Hepatocyte (in vitro differentiated cells): ENCODE results near the gene IGFL2. TPM values are rescaled to one million over a fixed set of nuclear protein-coding genes. Genes with fewer than 3 reads are reported as not detected.
"Not testable (repeated sequence)": the region's sequence is repeated elsewhere in the genome, so short reads cannot be mapped to it uniquely, and the experiment has no call there.

Source experiments
- DNase-seq: peaks from one replicate; pipeline ENCODE4 v3.0.0-alpha.2; 2016; ENCODE audit warnings: low spot score
- H2AFZ ChIP-seq: fragments of 200-600 bp; sonication (generic); 2 replicates; pipeline ENCODE4 v1.6.0; 2016; ENCODE audit warnings: antibody characterized with exemption, mild to moderate bottlenecking
- H3K27ac ChIP-seq: fragments of 200-600 bp; sonication (generic); 2 replicates; pipeline ENCODE4 v1.5.1; 2016; ENCODE audit warnings: mild to moderate bottlenecking
- H3K27me3 ChIP-seq: fragments of 200-600 bp; sonication (generic); 2 replicates; pipeline ENCODE4 v1.6.1; 2016
- H3K36me3 ChIP-seq: fragments of 200-600 bp; sonication (generic); replicated peaks from 2 replicates; pipeline ENCODE4 v1.5.1; 2016; ENCODE audit warnings: low read depth; ENCODE audit not compliant: insufficient read depth
- H3K4me1 ChIP-seq: fragments of 200-600 bp; sonication (generic); 2 replicates; pipeline ENCODE4 v1.5.1; 2016; ENCODE audit warnings: mild to moderate bottlenecking, moderate library complexity; ENCODE audit not compliant: insufficient read depth
- H3K4me2 ChIP-seq: fragments of 200-600 bp; sonication (generic); 2 replicates; pipeline ENCODE4 v1.6.0; 2016
- H3K4me3 ChIP-seq: fragments of 200-600 bp; sonication (generic); 2 replicates; pipeline ENCODE4 v1.5.1; 2016; ENCODE audit warnings: mild to moderate bottlenecking
- H3K79me2 ChIP-seq: fragments of 200-600 bp; sonication (generic); 2 replicates; pipeline ENCODE4 v1.6.0; 2017; ENCODE audit warnings: mild to moderate bottlenecking
- H3K9me2 ChIP-seq: fragments of 200-600 bp; sonication (generic); replicated peaks from 2 replicates; pipeline ENCODE4 v1.6.0; 2017; ENCODE audit warnings: mild to moderate bottlenecking; ENCODE audit not compliant: insufficient read depth
- H3K9me3 ChIP-seq: fragments of 200-600 bp; sonication (generic); 2 replicates; pipeline ENCODE4 v1.5.1; 2016; ENCODE audit warnings: low read depth, mild to moderate bottlenecking
- H4K20me1 ChIP-seq: fragments of 200-600 bp; sonication (generic); 2 replicates; pipeline ENCODE4 v1.6.0; 2016; ENCODE audit warnings: mild to moderate bottlenecking; ENCODE audit not compliant: insufficient read depth, poor library complexity, severe bottlenecking
- CTCF ChIP-seq: fragments of 200-600 bp; sonication (generic); IDR thresholded peaks from 2 replicates; pipeline ENCODE4 v1.5.1; 2016; ENCODE audit warnings: antibody characterized with exemption, mild to moderate bottlenecking; ENCODE audit not compliant: poor library complexity
- EZH2 ChIP-seq: fragments of 200-600 bp; sonication (generic); IDR thresholded peaks from 2 replicates; pipeline ENCODE4 v1.6.1; 2016; ENCODE audit warnings: antibody characterized with exemption, mild to moderate bottlenecking, borderline replicate concordance
- EZH2phosphoT487 ChIP-seq: fragments of 200-600 bp; sonication (generic); IDR thresholded peaks from one replicate; pipeline ENCODE4 v1.6.1; 2018; ENCODE audit warnings: antibody characterized with exemption, mild to moderate bottlenecking, low read depth, moderate library complexity; ENCODE audit not compliant: unreplicated experiment, severe bottlenecking
- WGBS: methylation state at CpG from one replicate; pipeline ENCODE4 v1.1.6; 2016; ENCODE audit warnings: low lambda C conversion rate; ENCODE audit errors: missing lambda C conversion rate; 5-methylcytosine and 5-hydroxymethylcytosine counted together
- polyA plus RNA-seq: library from polyadenylated mRNA; unstranded; fragments of >200 nt; fragmentation: Nextera tagmentation; extraction: Ambion mirVana; gene quantifications from 2 replicates; pipeline ENCODE4 v1.2.1, GENCODE V29; 2016
- total RNA-seq: library from RNA; depleted of rRNA; stranded (reverse); fragments of >200 nt; gene quantifications from 2 replicates; pipeline ENCODE4 v1.2.3, GENCODE V29; 2014

The IGFL2 gene
- total and polyA plus RNA-seq, 2 experiments from 2014 or later: 15.2 to 22.9 TPM

- Histone ChIP-seq H2AFZ (no peak overlapping the region), H3K9me2 (no peaks in the 10 kb centered on the region), H3K36me3 (no peaks in the 10 kb centered on the region), H3K79me2 (no peaks in the 10 kb centered on the region), H3K4me2 (no peak overlapping the region), H3K27me3 (peaks cover under 1% of the 10 kb centered on the region), H3K27ac (no peak overlapping the region), H3K9me3 (no peaks in the 10 kb centered on the region), H3K4me1 (peaks cover 12% of the 10 kb centered on the region), H4K20me1 (no peaks in the 10 kb centered on the region), H3K4me3 (no peak overlapping the region)
- DNase-seq: no peak
- WGBS: 86% methylated on average over 4 of the region's 4 CpGs
- TF ChIP-seq EZH2 (no peak), CTCF (no peak), EZH2phosphoT487 (no peak)
Measured at GRCh38 chr19:46191356-46191755, 43.3 kb downstream of the IGFL2 start.

- 70% methylated on average over 3 of the region's 3 CpGs for WGBS
- Histone ChIP-seq H3K79me2 (no peaks in the 10 kb centered on the region), H3K27ac (no peak overlapping the region), H3K4me1 (peaks cover 12% of the 10 kb centered on the region), H3K9me2 (no peaks in the 10 kb centered on the region), H2AFZ (no peak overlapping the region), H3K27me3 (peaks cover 7% of the 10 kb centered on the region), H4K20me1 (no peaks in the 10 kb centered on the region), H3K9me3 (no peaks in the 10 kb centered on the region), H3K36me3 (no peaks in the 10 kb centered on the region), H3K4me3 (no peak overlapping the region), H3K4me2 (no peak overlapping the region)
- TF ChIP-seq EZH2 (no peak), CTCF (no peak), EZH2phosphoT487 (no peak)
- no peak for DNase-seq
Measured at GRCh38 chr19:46191972-46192371, 43.9 kb downstream of the IGFL2 start.

GRCh38 chr19:46192626-46192991 lies 44.6 kb downstream of the IGFL2 start:
- H3K27ac ChIP-seq: peak overlapping the region; percentile 61
- H3K36me3 ChIP-seq, H3K4me2 ChIP-seq, H3K4me3 ChIP-seq, H3K9me2 ChIP-seq, H3K9me3 ChIP-seq, H3K27me3 ChIP-seq, H4K20me1 ChIP-seq, DNase-seq, H3K79me2 ChIP-seq, H2AFZ ChIP-seq: not testable (repeated sequence)
- peaks cover 12% of the 10 kb centered on the region for H3K4me1 ChIP-seq
- 81% methylated on average over 5 of the region's 5 CpGs for WGBS

- Histone ChIP-seq H4K20me1 (no peaks in the 10 kb centered on the region), H3K4me2 (no peak overlapping the region), H2AFZ (no peak overlapping the region), H3K9me2 (no peaks in the 10 kb centered on the region), H3K9me3 (no peaks in the 10 kb centered on the region), H3K36me3 (no peaks in the 10 kb centered on the region), H3K4me1 (peaks cover 12% of the 10 kb centered on the region), H3K4me3 (no peak overlapping the region), H3K27ac (peak overlapping the region; percentile 61), H3K79me2 (no peaks in the 10 kb centered on the region), H3K27me3 (peaks cover 8% of the 10 kb centered on the region)
- 23% methylated on average over 11 of the region's 11 CpGs for WGBS
- TF ChIP-seq EZH2: no peak
- peak; percentile 98 for TF ChIP-seq EZH2phosphoT487
- no peak for TF ChIP-seq CTCF
- peak; percentile 88 for DNase-seq
Measured at GRCh38 chr19:46192992-46193650, 45.1 kb downstream of the IGFL2 start.
